ENCODE measurements around the gene ZNF799.
"Not testable (repeated sequence)": the region's sequence is repeated elsewhere in the genome, so short reads cannot be mapped to it uniquely, and the experiment has no call there.

ZNF799 gene

GRCh38 chr19:12362236-12362635 lies 38.8 kb downstream of the ZNF799 start:
- DNase-seq (ENCODE audit: low spot score): not testable (repeated sequence)

DNA sequence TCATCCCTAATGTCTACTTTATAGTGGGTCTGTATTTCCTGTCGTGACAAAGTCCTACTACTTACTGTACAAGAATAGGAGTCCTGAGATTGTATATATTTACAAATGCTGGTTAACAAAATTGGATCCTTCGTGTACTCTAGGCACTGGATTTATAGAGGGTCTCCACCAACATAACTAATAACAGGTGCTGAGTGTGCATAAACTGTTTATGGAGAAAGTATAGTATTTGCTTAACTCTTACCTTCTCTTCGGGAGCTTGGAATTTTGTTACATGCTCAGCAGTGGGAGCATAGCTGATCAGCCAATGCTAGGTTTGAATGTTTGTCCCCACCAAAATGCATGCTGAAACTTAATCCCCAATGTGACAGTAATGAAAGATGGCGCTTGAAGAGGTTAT lies 47.7 kb downstream of the ZNF799 start:
- DNase-seq (ENCODE audit: low spot score): no peak

DNA sequence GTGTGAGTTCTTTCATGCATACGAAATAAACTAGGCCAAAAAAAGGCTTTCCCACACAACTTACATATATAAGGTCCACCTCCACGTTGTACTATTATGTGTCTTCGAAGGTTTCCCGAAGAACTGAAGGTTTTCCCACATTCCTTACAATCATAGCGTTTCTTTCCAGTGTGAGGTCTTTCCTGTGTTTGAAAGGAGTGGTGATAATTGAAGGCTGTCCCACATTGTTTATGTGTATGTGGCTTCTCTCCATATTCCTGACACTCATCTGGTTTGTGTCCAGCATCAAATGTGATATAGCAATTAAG lies 50.2 kb downstream of the ZNF799 start:
- DNase-seq (ENCODE audit: low spot score): no peak

DNA sequence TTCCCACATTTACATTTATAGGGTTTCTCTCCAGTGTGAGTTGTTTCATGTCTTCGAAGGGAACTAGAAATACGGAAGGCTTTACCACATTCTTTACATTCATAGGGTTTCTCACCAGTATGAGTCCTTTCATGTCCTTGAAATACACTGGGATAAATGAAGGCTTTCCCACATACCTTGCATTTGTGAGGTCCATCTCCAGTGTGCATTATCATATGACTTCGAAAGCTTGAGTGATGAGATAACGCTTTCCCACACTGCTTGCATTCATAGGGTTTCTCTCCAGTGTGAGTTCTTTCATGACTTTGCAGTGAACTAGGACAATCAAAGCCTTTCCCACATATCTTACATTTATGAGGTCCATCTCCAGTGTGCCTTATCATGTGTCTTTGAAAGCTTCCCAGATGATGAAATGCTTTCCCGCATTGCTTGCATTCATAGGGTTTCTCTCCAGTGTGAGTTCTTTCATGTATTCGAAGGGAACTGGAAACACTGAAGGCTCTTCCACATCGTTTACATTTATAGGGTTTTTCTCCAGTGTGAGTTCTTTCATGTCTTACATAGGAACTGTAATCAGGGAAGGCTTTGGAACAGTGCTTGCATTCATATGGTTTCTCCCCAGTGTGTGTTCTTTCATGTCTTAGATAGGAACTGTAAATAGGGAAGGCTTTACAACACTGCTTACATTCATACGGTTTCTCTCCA lies 50.7 kb downstream of the ZNF799 start:
- no peak for DNase-seq (ENCODE audit: low spot score)

- DNase-seq (ENCODE audit: low spot score): no peak
These were observed 54.2 kb downstream of the ZNF799 start for GRCh38 chr19:12346896-12347295.

GRCh38 chr19:12345197-12345596 lies 55.9 kb downstream of the ZNF799 start:
- DNase-seq (ENCODE audit: low spot score): no peak

Data from D341Med (cell line).